ENCODE measurements around the gene ARGFX. TPM values are rescaled to one million over a fixed set of nuclear protein-coding genes. Genes with fewer than 3 reads are reported as not detected.

Gene ARGFX
- total RNA-seq, 1 donor from 2014 or later = not detected

DNA sequence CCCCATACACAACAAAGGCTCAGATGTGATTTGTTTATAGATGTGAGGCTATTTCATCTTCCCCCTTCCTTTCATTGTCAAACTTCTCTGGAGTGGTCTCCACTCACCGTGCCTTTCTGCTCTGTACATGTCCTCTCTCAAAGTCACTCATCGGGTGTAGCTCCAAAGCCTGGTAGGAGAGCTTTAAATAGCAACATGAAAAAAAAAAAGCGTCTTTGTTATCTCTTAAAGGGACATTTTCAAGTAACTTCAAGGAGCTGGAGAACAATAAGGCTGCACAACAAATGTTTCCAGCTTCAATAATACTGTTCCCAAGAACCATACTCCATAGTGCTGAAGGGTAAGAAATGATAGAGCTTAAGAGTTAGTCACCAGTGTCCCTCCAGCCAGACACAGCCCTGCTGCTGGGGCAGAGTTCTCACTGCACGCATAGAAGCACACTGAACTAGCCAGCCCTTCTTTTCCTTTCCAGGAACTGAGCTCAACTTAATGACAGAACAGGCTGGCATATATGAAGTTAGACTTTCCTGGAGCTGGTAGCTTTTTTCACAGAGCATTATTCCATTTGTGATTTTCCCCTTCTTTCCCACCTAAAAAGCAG is 33.6 kb downstream of the ARGFX start:
- no peaks in the 10 kb centered on the region for H3K36me3 Mint-ChIP-seq (ENCODE audit: low read depth)
- no peaks in the 10 kb centered on the region for H3K27me3 Mint-ChIP-seq (ENCODE audit: low read depth)
- H3K9me3 Mint-ChIP-seq = no peaks in the 10 kb centered on the region
- TF ChIP-seq, protein P1, sequence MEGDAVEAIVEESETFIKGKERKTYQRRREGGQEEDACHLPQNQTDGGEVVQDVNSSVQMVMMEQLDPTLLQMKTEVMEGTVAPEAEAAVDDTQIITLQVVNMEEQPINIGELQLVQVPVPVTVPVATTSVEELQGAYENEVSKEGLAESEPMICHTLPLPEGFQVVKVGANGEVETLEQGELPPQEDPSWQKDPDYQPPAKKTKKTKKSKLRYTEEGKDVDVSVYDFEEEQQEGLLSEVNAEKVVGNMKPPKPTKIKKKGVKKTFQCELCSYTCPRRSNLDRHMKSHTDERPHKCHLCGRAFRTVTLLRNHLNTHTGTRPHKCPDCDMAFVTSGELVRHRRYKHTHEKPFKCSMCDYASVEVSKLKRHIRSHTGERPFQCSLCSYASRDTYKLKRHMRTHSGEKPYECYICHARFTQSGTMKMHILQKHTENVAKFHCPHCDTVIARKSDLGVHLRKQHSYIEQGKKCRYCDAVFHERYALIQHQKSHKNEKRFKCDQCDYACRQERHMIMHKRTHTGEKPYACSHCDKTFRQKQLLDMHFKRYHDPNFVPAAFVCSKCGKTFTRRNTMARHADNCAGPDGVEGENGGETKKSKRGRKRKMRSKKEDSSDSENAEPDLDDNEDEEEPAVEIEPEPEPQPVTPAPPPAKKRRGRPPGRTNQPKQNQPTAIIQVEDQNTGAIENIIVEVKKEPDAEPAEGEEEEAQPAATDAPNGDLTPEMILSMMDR (conservative IDR thresholded peaks at IDR 0.05) = no peak
- H3K4me1 Mint-ChIP-seq = peaks cover 5% of the 10 kb centered on the region
- H3K4me3 Mint-ChIP-seq = no peak overlapping the region
- no peak overlapping the region for H3K27ac Mint-ChIP-seq (ENCODE audit: unreplicated experiment)
- no peak for DNase-seq (ENCODE audit: low read depth, low spot score)

DNA sequence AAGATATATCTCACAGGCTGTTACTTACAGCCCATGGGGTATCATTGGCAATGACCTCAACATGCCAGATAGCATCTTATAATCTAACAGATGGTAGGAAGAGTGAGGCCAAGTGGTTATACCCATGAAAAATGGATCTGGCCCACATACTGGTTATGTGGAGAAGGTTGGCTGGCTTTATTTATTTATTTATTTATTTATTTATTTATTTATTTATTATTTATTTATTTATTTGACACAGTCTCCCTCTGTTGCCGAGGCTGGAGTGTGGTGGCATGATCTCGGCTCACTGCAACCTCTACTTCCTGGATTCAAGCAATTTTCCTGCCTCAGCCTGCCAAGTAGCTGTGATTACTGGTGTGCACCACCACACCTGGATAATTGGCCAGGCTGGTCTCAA is 37.0 kb downstream of the ARGFX start:
- no peak for DNase-seq (ENCODE audit: low read depth, low spot score)
- H3K36me3 Mint-ChIP-seq (ENCODE audit: low read depth) = no peaks in the 10 kb centered on the region
- no peak overlapping the region for H3K4me3 Mint-ChIP-seq
- no peaks in the 10 kb centered on the region for H3K9me3 Mint-ChIP-seq
- TF ChIP-seq, protein P1 (conservative IDR thresholded peaks at IDR 0.05) = no peak
- H3K27ac Mint-ChIP-seq (ENCODE audit: unreplicated experiment) = no peak overlapping the region
- peaks cover 5% of the 10 kb centered on the region for H3K4me1 Mint-ChIP-seq
- H3K27me3 Mint-ChIP-seq (ENCODE audit: low read depth) = no peaks in the 10 kb centered on the region

DNA sequence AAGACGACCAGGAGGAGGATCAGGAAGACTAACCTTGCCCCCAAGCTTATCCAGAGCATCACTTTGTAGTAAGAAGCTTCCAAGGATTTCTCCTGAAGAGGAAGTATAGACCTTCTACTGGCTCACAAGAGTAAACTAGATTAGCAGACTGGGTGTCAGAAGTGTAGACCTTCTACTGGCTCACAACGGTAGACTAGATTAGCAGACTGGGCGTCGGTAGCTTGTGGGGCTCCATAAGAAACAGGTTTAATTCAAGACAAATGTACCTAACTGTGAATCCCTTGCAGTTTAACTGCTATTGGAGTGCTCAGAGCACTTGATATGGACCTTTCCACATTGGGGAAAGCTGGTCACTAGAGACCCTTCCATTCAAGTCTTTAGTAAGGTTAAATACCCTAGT is 38.4 kb downstream of the ARGFX start:
- H3K9me3 Mint-ChIP-seq = no peaks in the 10 kb centered on the region
- TF ChIP-seq, protein P1 (conservative IDR thresholded peaks at IDR 0.05) = no peak
- no peak overlapping the region for H3K4me3 Mint-ChIP-seq
- DNase-seq (ENCODE audit: low read depth, low spot score) = no peak
- no peaks in the 10 kb centered on the region for H3K27me3 Mint-ChIP-seq (ENCODE audit: low read depth)
- peaks cover 3% of the 10 kb centered on the region for H3K4me1 Mint-ChIP-seq
- H3K36me3 Mint-ChIP-seq (ENCODE audit: low read depth) = no peaks in the 10 kb centered on the region
- H3K27ac Mint-ChIP-seq (ENCODE audit: unreplicated experiment) = no peak overlapping the region

Other genes with a start within 250 kb of the ARGFX start
- 16.9 and 17.8 TPM in 2 replicates for gene POLQ, start 22.0 kb upstream of the ARGFX start, total RNA-seq
- not detected in 2 replicates for gene FBXO40, start 25.4 kb downstream of the ARGFX start, total RNA-seq
- 0.45 and 0.54 TPM in 2 replicates for gene HCLS1, start 93.0 kb downstream of the ARGFX start, total RNA-seq
- gene GOLGB1, start 181.8 kb downstream of the ARGFX start, total RNA-seq = 31.4 and 33.2 TPM in 2 replicates

Measured in neural crest cell (in vitro differentiated cells).